Muscle of leg (tissue), 11 donors: Measurements from ENCODE around the gene IFI27. TPM values are rescaled to one million over a fixed set of nuclear protein-coding genes. Genes with fewer than 3 reads are reported as not detected.

Experiments used
- DNase-seq: peaks from one replicate; pipeline ENCODE4 v3.0.0; 2013
- H3K27ac ChIP-seq: one replicate; pipeline ENCODE4 v1.5.1; 2013; ENCODE audit warnings: mild to moderate bottlenecking, low read length, control low read depth
- H3K27me3 ChIP-seq: one replicate; pipeline ENCODE4 v1.6.1; 2013; ENCODE audit warnings: low read length; ENCODE audit not compliant: control insufficient read depth, insufficient read depth
- H3K36me3 ChIP-seq: one replicate; pipeline ENCODE4 v1.6.1; 2013; ENCODE audit warnings: low read length; ENCODE audit not compliant: control insufficient read depth, insufficient read depth
- H3K4me1 ChIP-seq: one replicate; pipeline ENCODE4 v1.6.1; 2013; ENCODE audit warnings: low read length; ENCODE audit not compliant: control insufficient read depth, insufficient read depth
- H3K4me3 ChIP-seq: one replicate; pipeline ENCODE4 v1.5.1; 2013; ENCODE audit warnings: low read length, control low read depth
- H3K9me3 ChIP-seq: replicated peaks from 2 replicates; pipeline ENCODE4 v1.6.1; 2013; ENCODE audit warnings: low read depth, low read length; ENCODE audit not compliant: control insufficient read depth
- WGBS: methylation state at CpG from one replicate; pipeline ENCODE4 v1.1.5; 2013; ENCODE audit warnings: missing lambda C conversion rate; ENCODE audit not compliant: insufficient coverage; 5-methylcytosine and 5-hydroxymethylcytosine counted together
- polyA plus RNA-seq, 8 donors: library from polyadenylated mRNA; unstranded; fragments of 120-200 nt; gene quantifications; one replicate each; pipeline versions ENCODE4 v1.2.1 to v1.2.3, GENCODE V29; 2013; ENCODE audit warnings: inconsistent platforms in 1 of 8, low replicate concordance in 1 of 8; ENCODE audit not compliant: insufficient read length in 8 of 8, insufficient read depth in 1 of 8
- total RNA-seq: library from RNA; stranded (reverse); fragments of 120-200 nt; gene quantifications from one replicate; pipeline ENCODE4 v1.2.4, GENCODE V29; 2013

Gene IFI27
- total and polyA plus RNA-seq, 9 donors: 2.1 to 5.6 (median 2.9) TPM

DNA sequence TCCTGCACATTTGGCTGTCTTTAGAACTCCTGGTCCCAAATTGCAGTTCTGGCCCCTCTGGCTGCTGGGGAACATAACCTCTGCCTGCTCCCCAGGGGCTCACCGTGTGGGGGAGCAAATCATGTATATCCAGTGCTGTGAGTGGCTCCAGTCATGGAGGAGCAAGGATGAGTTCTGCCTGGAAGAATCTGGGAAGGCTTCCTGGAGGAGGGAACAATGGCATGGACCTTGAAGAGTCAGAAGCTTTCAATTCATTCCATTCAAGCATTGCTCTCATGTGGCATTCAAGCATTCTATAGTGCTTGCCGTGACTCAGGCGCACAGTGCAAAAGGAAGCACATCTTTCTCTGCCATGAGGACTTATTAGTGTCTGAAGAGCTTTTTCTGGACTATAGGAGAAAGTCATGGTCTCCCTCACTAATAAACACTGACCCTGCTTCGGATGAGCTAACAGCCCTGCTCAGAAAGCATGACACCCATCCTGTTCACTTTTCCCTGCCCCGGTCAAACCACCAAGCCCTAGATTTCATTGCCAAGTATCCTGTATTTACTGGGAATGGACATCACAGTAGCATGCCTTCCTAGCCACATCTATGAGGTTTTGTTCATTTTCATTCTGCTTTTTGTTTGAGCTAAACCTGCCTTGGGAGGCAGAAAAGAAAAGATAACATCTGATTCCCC lies 3.5 kb downstream of the IFI27 start:
- Histone ChIP-seq H3K27me3 (no peaks in the 10 kb centered on the region), H3K4me3 (no peak overlapping the region), H3K27ac (peak overlapping the region; percentile 13), H3K9me3 (no peaks in the 10 kb centered on the region), H3K36me3 (no peaks in the 10 kb centered on the region), H3K4me1 (peaks cover 26% of the 10 kb centered on the region)
- no peak for DNase-seq
- WGBS: 58% methylated on average over 4 of the region's 5 CpGs

DNA sequence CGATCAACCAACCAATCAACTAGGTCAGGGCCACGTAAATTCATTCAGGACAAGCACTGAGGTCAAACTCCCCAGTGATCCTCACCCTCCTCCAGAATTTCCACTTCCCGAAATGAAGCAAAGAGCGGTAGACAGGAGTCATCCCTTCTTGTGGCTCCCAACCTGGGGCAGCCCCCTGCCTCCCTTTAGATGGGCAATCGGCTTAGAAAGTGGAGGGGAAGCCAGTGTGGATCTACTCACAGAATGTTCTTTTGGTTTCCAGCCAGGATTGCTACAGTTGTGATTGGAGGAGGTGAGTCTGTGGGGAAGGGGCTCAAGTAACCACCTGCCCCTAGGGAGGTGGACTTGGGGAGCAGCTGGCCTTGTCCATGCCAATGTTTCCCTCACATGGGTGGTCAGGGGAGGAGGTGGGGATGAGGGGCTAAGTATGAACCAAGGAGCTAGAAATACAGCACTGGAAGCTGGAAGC lies 4.1 kb downstream of the IFI27 start:
- no peaks in the 10 kb centered on the region for H3K36me3 ChIP-seq
- no peak overlapping the region for H3K27ac ChIP-seq
- no peak overlapping the region for H3K4me3 ChIP-seq
- H3K27me3 ChIP-seq: no peaks in the 10 kb centered on the region
- peaks cover 26% of the 10 kb centered on the region for H3K4me1 ChIP-seq
- DNase-seq: no peak
- H3K9me3 ChIP-seq: peaks cover 2% of the 10 kb centered on the region
- WGBS: 13% methylated on average over 1 of the region's 5 CpGs

- DNase-seq: no peak
- Histone ChIP-seq H3K4me1 (peaks cover 22% of the 10 kb centered on the region), H3K4me3 (no peak overlapping the region), H3K9me3 (peaks cover 2% of the 10 kb centered on the region), H3K27ac (no peak overlapping the region), H3K27me3 (no peaks in the 10 kb centered on the region), H3K36me3 (no peaks in the 10 kb centered on the region)
- WGBS: 46% methylated on average over 4 of the region's 4 CpGs
Observed at GRCh38 chr14:94115058-94115591, 4.6 kb downstream of the IFI27 start.

DNA sequence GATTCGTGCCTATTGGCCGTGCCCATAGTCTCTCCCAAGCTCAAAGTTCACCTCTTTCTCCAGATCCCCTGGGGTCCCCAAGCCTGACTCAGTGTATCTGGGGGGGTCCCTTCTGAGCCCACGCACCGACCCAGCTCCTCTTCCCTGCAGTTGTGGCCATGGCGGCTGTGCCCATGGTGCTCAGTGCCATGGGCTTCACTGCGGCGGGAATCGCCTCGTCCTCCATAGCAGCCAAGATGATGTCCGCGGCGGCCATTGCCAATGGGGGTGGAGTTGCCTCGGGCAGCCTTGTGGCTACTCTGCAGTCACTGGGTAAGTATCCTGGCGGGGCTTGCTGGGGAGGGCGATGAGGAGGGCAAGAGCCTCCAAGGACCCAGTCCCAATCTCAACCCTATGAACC lies 5.1 kb downstream of the IFI27 start:
- Histone ChIP-seq H3K9me3 (peaks cover 2% of the 10 kb centered on the region), H3K27me3 (no peaks in the 10 kb centered on the region), H3K36me3 (no peaks in the 10 kb centered on the region), H3K4me3 (no peak overlapping the region), H3K27ac (no peak overlapping the region), H3K4me1 (peaks cover 19% of the 10 kb centered on the region)
- 75% methylated on average over 5 of the region's 15 CpGs for WGBS
- DNase-seq: no peak

DNA sequence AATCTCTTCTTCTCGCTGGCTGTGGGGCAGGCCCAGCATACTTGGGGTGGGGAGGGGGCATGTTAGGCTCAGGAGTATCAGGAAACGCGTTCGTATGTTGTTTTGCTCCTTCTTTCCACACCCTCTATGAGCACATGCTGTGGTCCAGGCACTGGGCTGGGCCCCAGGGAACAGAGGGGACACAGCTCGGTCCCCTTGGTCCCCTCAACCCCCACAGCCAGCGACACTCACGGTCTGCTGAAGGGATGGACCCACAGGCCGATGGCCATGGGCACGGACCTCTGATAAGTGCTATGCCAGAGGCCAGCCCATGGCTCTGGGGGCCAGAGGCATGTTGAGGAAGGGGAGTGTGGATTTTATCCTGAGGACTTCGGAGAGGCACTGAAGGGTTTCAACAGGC lies 6.2 kb downstream of the IFI27 start:
- WGBS: 90% methylated on average over 2 of the region's 10 CpGs
- Histone ChIP-seq H3K27me3 (no peaks in the 10 kb centered on the region), H3K27ac (no peak overlapping the region)

GRCh38 chr14:94117856-94118255 lies 7.3 kb downstream of the IFI27 start:
- Histone ChIP-seq H3K4me1 (peaks cover 15% of the 10 kb centered on the region), H3K9me3 (peaks cover 2% of the 10 kb centered on the region), H3K27me3 (peaks cover 4% of the 10 kb centered on the region), H3K27ac (no peak overlapping the region), H3K36me3 (no peaks in the 10 kb centered on the region), H3K4me3 (no peak overlapping the region)
- WGBS: 68% methylated on average over 6 of the region's 9 CpGs
- DNase-seq: no peak

More for the DNA sequence above, 6.2 kb downstream of the IFI27 start:
- Histone ChIP-seq H3K9me3 (peaks cover 2% of the 10 kb centered on the region), H3K4me1 (peaks cover 17% of the 10 kb centered on the region), H3K4me3 (no peak overlapping the region), H3K36me3 (no peaks in the 10 kb centered on the region)
- DNase-seq: no peak

GRCh38 chr14:94119071-94119470 lies 8.5 kb downstream of the IFI27 start:
- no peak for DNase-seq
- H3K27ac ChIP-seq: no peak overlapping the region
- H3K27me3 ChIP-seq: peaks cover 4% of the 10 kb centered on the region
- no peaks in the 10 kb centered on the region for H3K36me3 ChIP-seq
- no peak overlapping the region for H3K4me3 ChIP-seq
- peaks cover 2% of the 10 kb centered on the region for H3K9me3 ChIP-seq
- peaks cover 10% of the 10 kb centered on the region for H3K4me1 ChIP-seq

DNA sequence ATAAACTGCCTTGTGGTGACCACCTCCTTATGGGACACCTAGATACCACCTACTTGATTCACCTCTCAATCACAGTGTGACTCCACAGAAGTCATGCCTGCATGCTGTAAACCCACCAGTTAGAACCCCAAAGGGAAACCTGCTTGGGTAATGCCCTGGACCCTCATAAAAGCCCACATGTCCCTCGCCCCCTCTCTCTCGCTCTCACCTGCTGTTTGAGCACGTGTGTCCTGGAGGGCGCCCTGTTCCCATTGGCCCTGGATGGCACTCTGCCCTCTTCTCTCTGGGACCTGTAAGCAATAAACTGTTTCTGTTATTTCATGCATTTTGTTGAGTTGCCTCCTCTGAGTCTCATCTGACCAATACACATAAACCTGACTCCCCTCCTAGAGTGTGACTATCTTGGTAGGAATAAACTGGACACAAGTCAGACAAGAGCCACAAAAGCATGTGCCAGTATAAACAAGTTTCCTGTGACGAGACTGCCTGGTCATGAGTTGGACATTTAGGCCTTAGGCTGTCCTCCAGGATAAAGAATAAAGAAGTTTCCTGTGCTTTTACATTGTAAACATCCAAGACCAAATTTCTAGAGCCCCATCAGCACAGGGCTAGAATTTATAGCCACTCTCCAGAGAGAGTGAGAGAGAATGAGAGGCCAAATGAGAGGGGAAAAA lies 10.3 kb downstream of the IFI27 start:
- Histone ChIP-seq H3K9me3 (peaks cover 2% of the 10 kb centered on the region), H3K4me3 (no peak overlapping the region), H3K36me3 (no peaks in the 10 kb centered on the region), H3K27me3 (peaks cover 4% of the 10 kb centered on the region), H3K4me1 (no peaks in the 10 kb centered on the region), H3K27ac (no peak overlapping the region)
- 93% methylated on average over 3 of the region's 5 CpGs for WGBS
- DNase-seq: no peak

DNA sequence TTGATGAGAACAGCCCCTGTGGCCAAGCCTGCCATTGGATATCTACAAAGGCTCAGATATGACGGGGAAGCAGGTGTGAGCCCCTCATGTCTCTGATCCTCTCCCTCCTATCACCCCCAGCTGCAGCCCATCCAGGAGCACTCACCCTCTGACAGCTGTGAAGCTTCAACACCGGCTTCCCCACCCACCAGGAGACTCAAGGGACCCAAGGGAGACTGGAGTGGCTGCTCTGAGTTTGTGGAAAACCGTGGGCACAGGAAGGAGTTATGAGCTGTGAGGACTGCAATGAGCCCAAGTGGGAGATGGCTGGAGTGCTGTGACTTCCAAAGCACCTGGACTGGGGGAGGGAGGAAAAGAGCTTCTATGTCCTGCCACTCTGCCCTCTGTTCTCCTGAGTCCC lies 10.9 kb downstream of the IFI27 start:
- peaks cover 2% of the 10 kb centered on the region for H3K9me3 ChIP-seq
- no peak overlapping the region for H3K4me3 ChIP-seq
- peaks cover 4% of the 10 kb centered on the region for H3K27me3 ChIP-seq
- no peaks in the 10 kb centered on the region for H3K4me1 ChIP-seq
- no peak for DNase-seq
- 20% methylated on average over 2 of the region's 3 CpGs for WGBS
- no peaks in the 10 kb centered on the region for H3K36me3 ChIP-seq
- no peak overlapping the region for H3K27ac ChIP-seq

GRCh38 chr14:94122438-94122837 lies 11.9 kb downstream of the IFI27 start:
- Histone ChIP-seq H3K27me3 (peaks cover 4% of the 10 kb centered on the region), H3K27ac (no peak overlapping the region), H3K9me3 (peaks cover 2% of the 10 kb centered on the region), H3K4me3 (no peak overlapping the region), H3K4me1 (no peaks in the 10 kb centered on the region), H3K36me3 (no peaks in the 10 kb centered on the region)
- 59% methylated on average over 3 of the region's 3 CpGs for WGBS
- no peak for DNase-seq
